ENCODE results near the gene PKN2. TPM values are rescaled to one million over a fixed set of nuclear protein-coding genes. Genes with fewer than 3 reads are reported as not detected.
"Not testable (repeated sequence)": the region's sequence is repeated elsewhere in the genome, so short reads cannot be mapped to it uniquely, and the experiment has no call there.

The PKN2 gene
- total RNA-seq, 1 donor from 2014 or later, result 16.3 TPM

GRCh38 chr1:88784551-88784950 is 100.5 kb downstream of the PKN2 start:
- no peak for DNase-seq (ENCODE audit: low read depth in 2 of 2)

- no peak for DNase-seq (ENCODE audit: low read depth in 2 of 2)
Observed at GRCh38 chr1:88787023-88787903, 103.2 kb downstream of the PKN2 start.

- no peak for DNase-seq (ENCODE audit: low read depth in 2 of 2)
Observed at GRCh38 chr1:88791192-88791591, 107.1 kb downstream of the PKN2 start.

- no peak for DNase-seq (ENCODE audit: low read depth in 2 of 2)
Observed at GRCh38 chr1:88799491-88799890, 115.4 kb downstream of the PKN2 start.

GRCh38 chr1:88800382-88801051 is 116.4 kb downstream of the PKN2 start:
- peak; percentile 14 to 51 for DNase-seq (ENCODE audit: low read depth in 2 of 2)

- DNase-seq (ENCODE audit: low read depth in 2 of 2), result no peak
Observed at GRCh38 chr1:88801575-88802208, 117.6 kb downstream of the PKN2 start.

- no peak for DNase-seq (ENCODE audit: low read depth in 2 of 2)
Observed at GRCh38 chr1:88802404-88802803, 118.3 kb downstream of the PKN2 start.

GRCh38 chr1:88802950-88803349 is 118.9 kb downstream of the PKN2 start:
- DNase-seq (ENCODE audit: low read depth in 2 of 2), result peak in 1 of 2 donors; percentile 43

GRCh38 chr1:88803444-88803843 is 119.4 kb downstream of the PKN2 start:
- DNase-seq (ENCODE audit: low read depth in 2 of 2), result no peak

- no peak for DNase-seq (ENCODE audit: low read depth in 2 of 2)
Observed at GRCh38 chr1:88812366-88812765, 128.3 kb downstream of the PKN2 start.

- DNase-seq (ENCODE audit: low read depth in 2 of 2), result no peak
Observed at GRCh38 chr1:88813471-88813870, 129.4 kb downstream of the PKN2 start.

GRCh38 chr1:88819642-88820041 is 135.6 kb downstream of the PKN2 start:
- not testable (repeated sequence) for DNase-seq (ENCODE audit: low read depth in 2 of 2)

- DNase-seq (ENCODE audit: low read depth in 2 of 2), result no peak
Observed at GRCh38 chr1:88825721-88826120, 141.6 kb downstream of the PKN2 start.

- DNase-seq (ENCODE audit: low read depth in 2 of 2), result no peak
Observed at GRCh38 chr1:88847643-88848042, 163.6 kb downstream of the PKN2 start.

GRCh38 chr1:88851303-88852063 is 167.4 kb downstream of the PKN2 start:
- no peak for DNase-seq (ENCODE audit: low read depth in 2 of 2)

GRCh38 chr1:88867743-88868521 is 183.9 kb downstream of the PKN2 start:
- peak in 1 of 2 donors; percentile 15 for DNase-seq (ENCODE audit: low read depth in 2 of 2)

GRCh38 chr1:88869644-88870043 is 185.6 kb downstream of the PKN2 start:
- not testable (repeated sequence) for DNase-seq (ENCODE audit: low read depth in 2 of 2)

GRCh38 chr1:88873737-88874349 is 189.8 kb downstream of the PKN2 start:
- DNase-seq (ENCODE audit: low read depth in 2 of 2), result no peak

GRCh38 chr1:88875595-88875994 is 191.5 kb downstream of the PKN2 start:
- DNase-seq (ENCODE audit: low read depth in 2 of 2), result no peak
